ENCODE data around the gene IL6R.

Gene IL6R

GRCh38 chr1:154403983-154404382 is 1.2 kb upstream of the IL6R start:
- TF ChIP-seq FOXP2 (optimal IDR thresholded peaks at IDR 0.05; ENCODE audit: borderline replicate concordance, extremely low read depth, extremely low read length, insufficient read depth) (no peak), POLR2AphosphoS5 (IDR thresholded peaks at IDR 0.05; ENCODE audit: low read depth, low read length) (no peak), SIN3A (IDR thresholded peaks at IDR 0.05; ENCODE audit: borderline replicate concordance, insufficient read depth, low read length) (no peak), REST (IDR thresholded peaks at IDR 0.05; ENCODE audit: insufficient read depth in 1 of 2, low read depth in 2 of 2, low read length in 2 of 2) (no peak), TAF1 (IDR thresholded peaks at IDR 0.05; ENCODE audit: borderline replicate concordance, insufficient read depth, low read length) (no peak)

- TF ChIP-seq TAF1 (IDR thresholded peaks at IDR 0.05; ENCODE audit: borderline replicate concordance, insufficient read depth, low read length) (no peak), REST (IDR thresholded peaks at IDR 0.05; ENCODE audit: insufficient read depth in 1 of 2, low read depth in 2 of 2, low read length in 2 of 2) (no peak), FOXP2 (optimal IDR thresholded peaks at IDR 0.05; ENCODE audit: borderline replicate concordance, extremely low read depth, extremely low read length, insufficient read depth) (no peak), SIN3A (IDR thresholded peaks at IDR 0.05; ENCODE audit: borderline replicate concordance, insufficient read depth, low read length) (no peak), POLR2AphosphoS5 (IDR thresholded peaks at IDR 0.05; ENCODE audit: low read depth, low read length) (no peak)
These were observed 622 bp upstream of the IL6R start for GRCh38 chr1:154404511-154404931.

- TF ChIP-seq TAF1 (IDR thresholded peaks at IDR 0.05; ENCODE audit: borderline replicate concordance, insufficient read depth, low read length) (no peak), REST (IDR thresholded peaks at IDR 0.05; ENCODE audit: insufficient read depth in 1 of 2, low read depth in 2 of 2, low read length in 2 of 2) (no peak), POLR2AphosphoS5 (IDR thresholded peaks at IDR 0.05; ENCODE audit: low read depth, low read length) (no peak), SIN3A (IDR thresholded peaks at IDR 0.05; ENCODE audit: borderline replicate concordance, insufficient read depth, low read length) (no peak), FOXP2 (optimal IDR thresholded peaks at IDR 0.05; ENCODE audit: borderline replicate concordance, extremely low read depth, extremely low read length, insufficient read depth) (no peak)
These were observed 816 bp downstream of the IL6R start for GRCh38 chr1:154405747-154406571.

GRCh38 chr1:154406572-154406879 is 1.4 kb downstream of the IL6R start:
- TF ChIP-seq SIN3A (IDR thresholded peaks at IDR 0.05; ENCODE audit: borderline replicate concordance, insufficient read depth, low read length), result no peak
- TF ChIP-seq TAF1 (IDR thresholded peaks at IDR 0.05; ENCODE audit: borderline replicate concordance, insufficient read depth, low read length), result no peak
- TF ChIP-seq POLR2AphosphoS5 (IDR thresholded peaks at IDR 0.05; ENCODE audit: low read depth, low read length), result no peak
- no peak for TF ChIP-seq FOXP2 (optimal IDR thresholded peaks at IDR 0.05; ENCODE audit: borderline replicate concordance, extremely low read depth, extremely low read length, insufficient read depth)
- TF ChIP-seq REST (IDR thresholded peaks at IDR 0.05; ENCODE audit: insufficient read depth in 1 of 2, low read depth in 2 of 2, low read length in 2 of 2), result no peak
